BJ (cell line): ENCODE measurements around the gene SNX32. TPM values are rescaled to one million over a fixed set of nuclear protein-coding genes. Genes with fewer than 3 reads are reported as not detected.

Experiments used
- CTCF ChIA-PET: fragments of 350-600 bp; formaldehyde crosslinking; extraction: SDS; loops from one replicate; lab custom pipeline; 2021; ENCODE audit warnings: antibody characterized with exemption, inconsistent platforms; lab: Yijun Ruan, JAX
- POLR2A ChIA-PET: fragments of 300-600 bp; sonication (Branson Sonifier 250); formaldehyde crosslinking; extraction: SDS; loops from one replicate; lab custom pipeline; 2021; ENCODE audit warnings: antibody characterized with exemption; lab: Charles Lee
- DNase-seq: peaks from one replicate; pipeline ENCODE4 v3.0.0-alpha.2; 2011; ENCODE audit warnings: low read depth
- H3K27me3 ChIP-seq: 2 replicates; pipeline ENCODE4 v1.6.0; 2011; ENCODE audit warnings: low read length; ENCODE audit not compliant: control insufficient read depth, insufficient read depth
- H3K36me3 ChIP-seq: 2 replicates; pipeline ENCODE4 v1.5.1; 2011; ENCODE audit warnings: low read length; ENCODE audit not compliant: control insufficient read depth, insufficient read depth
- H3K4me3 ChIP-seq: 2 replicates; pipeline ENCODE4 v1.5.1; 2011; ENCODE audit warnings: low read depth, mild to moderate bottlenecking, control low read depth, low read length
- CTCF ChIP-seq: IDR thresholded peaks from 2 replicates; pipeline ENCODE4 v1.5.1; 2011; ENCODE audit warnings: low read depth, mild to moderate bottlenecking, control low read depth, inconsistent platforms, low read length, moderate library complexity; ENCODE audit not compliant: insufficient read depth
- polyA plus RNA-seq: library from polyadenylated mRNA; depleted of rRNA; stranded (reverse); fragments of >200 nt; gene quantifications from 2 replicates; pipeline ENCODE4 v1.2.3, GENCODE V29; 2011

SNX32 gene
- polyA plus RNA-seq, 1 experiment: 0.13 TPM

GRCh38 chr11:65814131-65814985 is 19.4 kb upstream of the SNX32 start:
- CTCF ChIA-PET: interaction anchor here (1.4 to 4.5 kb wide), 4 partner anchors 15 to 102 kb away, joined by 3 to 43 read pairs (median 24); partner anchors contain the start of genes AP5B1 and KAT5
- TF ChIP-seq CTCF: no peak
- no peaks in the 10 kb centered on the region for H3K36me3 ChIP-seq
- POLR2A ChIA-PET: no interaction called here
- no peak overlapping the region for H3K4me3 ChIP-seq
- DNase-seq: no peak
- H3K27me3 ChIP-seq: peaks cover 3% of the 10 kb centered on the region; the same call in 1 of the 2 replicates

- ChIA-PET CTCF (interaction anchor here (0.6 to 4.5 kb wide), 7 partner anchors 16 to 110 kb away, joined by 3 to 43 read pairs (median 5); partner anchors contain the start of genes AP5B1 and KAT5), POLR2A (no interaction called here)
- H3K4me3 ChIP-seq: no peak overlapping the region
- DNase-seq: no peak
- no peak for TF ChIP-seq CTCF
- H3K27me3 ChIP-seq: peaks cover 2% of the 10 kb centered on the region; the same call in 1 of the 2 replicates
- H3K36me3 ChIP-seq: no peaks in the 10 kb centered on the region
Observed at GRCh38 chr11:65814986-65815565, 18.7 kb upstream of the SNX32 start.

- Histone ChIP-seq H3K27me3 (peaks cover 1% of the 10 kb centered on the region; the same call in 1 of the 2 replicates), H3K36me3 (no peaks in the 10 kb centered on the region), H3K4me3 (no peak overlapping the region)
- no peak for TF ChIP-seq CTCF
- no peak for DNase-seq
- ChIA-PET CTCF (interaction anchor here (0.7 to 4.5 kb wide), 20 partner anchors 9 to 359 kb away, joined by 3 to 43 read pairs (median 4); partner anchors contain the start of genes AP5B1, KAT5, MAP3K11 and MUS81), POLR2A (no interaction called here)
Observed at GRCh38 chr11:65816696-65817095, 17.1 kb upstream of the SNX32 start.

- ChIA-PET CTCF (interaction anchor here (0.7 to 4.5 kb wide), 33 partner anchors 9 to 242 kb away, joined by 3 to 43 read pairs (median 4); partner anchors contain the start of genes AP5B1, KAT5, MUS81 and PCNX3), POLR2A (interaction anchor here (0.6 kb wide), 2 partner anchors 105 to 1054 kb away, joined by 3 to 4 read pairs; partner anchors contain the start of gene KAT5)
- no peak for DNase-seq
- Histone ChIP-seq H3K36me3 (no peaks in the 10 kb centered on the region), H3K27me3 (no peaks in the 10 kb centered on the region), H3K4me3 (peak overlapping the region; percentile 58)
- no peak for TF ChIP-seq CTCF
Observed at GRCh38 chr11:65817312-65817834, 16.4 kb upstream of the SNX32 start.
